K562 (cell line): ENCODE data around the gene MYH9. TPM values are rescaled to one million over a fixed set of nuclear protein-coding genes. Genes with fewer than 3 reads are reported as not detected.

ENCODE experiments used
- ATAC-seq: fragments of 200-7000 bp; cut with Tn5 transposase; 3 replicates; pipeline ENCODE4 v1.9.1; 2020; ENCODE audit warnings: moderate library complexity
- BruUV-seq: library from RNA; stranded (reverse); fragments of 400-500 nt; replicated peaks from 2 replicates; lab custom pipeline; 2021; lab: Mats Ljungman, UMichigan
- CTCF ChIA-PET: fragments of 300-600 bp; formaldehyde crosslinking; extraction: SDS; loops from one replicate; lab custom pipeline; 2021; ENCODE audit warnings: low intra/inter-chr PET ratio; lab: Yijun Ruan, JAX
- POLR2A ChIA-PET: fragments of 300-600, 350-650 bp; sonication (Branson Sonifier 250); formaldehyde crosslinking; extraction: SDS; loops from one replicate; lab custom pipeline; 2021; ENCODE audit warnings: antibody characterized with exemption, inconsistent platforms; lab: Yijun Ruan, JAX
- DNase-seq, 4 experiments: peaks; one replicate each; pipeline versions ENCODE4 v3.0.0 to v3.0.0-alpha.2; 2011 to 2018; ENCODE audit warnings: low spot score in 3 of 4, mixed read lengths in 3 of 4; ENCODE audit errors: extremely low read depth in 1 of 4
- FAIRE-seq: peaks from 2 replicates; lab custom pipeline; 2011; peaks lifted over from hg19 to GRCh38; lab: Jason Lieb, UNC
- H2AFZ ChIP-seq: 2 replicates; pipeline ENCODE4 v1.6.0; 2011; ENCODE audit warnings: low read depth, low read length, control low read depth, inconsistent platforms
- H3K27ac ChIP-seq: fragments of 200-600 bp; 3 replicates; pipeline ENCODE4 v1.8.0; 2011; ENCODE audit warnings: low read depth, mild to moderate bottlenecking, control low read depth, inconsistent platforms, low read length, moderate library complexity, mixed read lengths; ENCODE audit errors: extremely low read depth
- H3K27me3 ChIP-seq, 2 experiments: fragments of 300-600 bp in 1 of 2; 2 replicates in 1 of 2; 3 replicates in 1 of 2; pipeline versions ENCODE4 v1.6.0 to v1.8.0; 2011; ENCODE audit warnings: inconsistent platforms in 2 of 2, low read length in 2 of 2, mild to moderate bottlenecking in 1 of 2, mixed read lengths in 1 of 2, moderate library complexity in 1 of 2; ENCODE audit not compliant: control insufficient read depth in 2 of 2, insufficient read depth in 2 of 2
- H3K36me3 ChIP-seq: fragments of 300-600 bp; 3 replicates; pipeline ENCODE4 v1.8.0; 2011; ENCODE audit warnings: mild to moderate bottlenecking, low read length, inconsistent platforms; ENCODE audit not compliant: control insufficient read depth, insufficient read depth
- H3K4me1 ChIP-seq, 2 experiments: fragments of 200-600 bp in 1 of 2; replicated peaks in 1 of 2; 2 replicates in 1 of 2; 3 replicates in 1 of 2; pipeline versions ENCODE4 v1.5.1 to v1.8.0; 2011; ENCODE audit warnings: inconsistent platforms in 2 of 2, low read length in 2 of 2, mild to moderate bottlenecking in 1 of 2, mixed read lengths in 1 of 2, moderate library complexity in 1 of 2; ENCODE audit not compliant: control insufficient read depth in 2 of 2, insufficient read depth in 2 of 2
- H3K4me2 ChIP-seq: 2 replicates; pipeline ENCODE4 v1.6.1; 2011; ENCODE audit warnings: low read length, control low read depth, inconsistent platforms, mixed read lengths; ENCODE audit not compliant: insufficient read depth
- H3K4me3 ChIP-seq: fragments of 200-600 bp; sonication (generic), shearing (Covaris generic); 2 replicates; pipeline ENCODE4 v1.5.1; 2016; ENCODE audit warnings: control low read depth, inconsistent platforms
- H3K79me2 ChIP-seq: fragments of 200-600 bp; 3 replicates; pipeline ENCODE4 v1.8.0; 2011; ENCODE audit warnings: low read length, inconsistent platforms; ENCODE audit not compliant: control insufficient read depth, insufficient read depth
- H3K9ac ChIP-seq, 2 experiments: 2 replicates each; pipeline versions ENCODE4 v1.6.0 to v1.6.1; 2011; ENCODE audit warnings: low read depth in 2 of 2, low read length in 2 of 2, control low read depth in 1 of 2, inconsistent platforms in 1 of 2, mild to moderate bottlenecking in 1 of 2, mixed read lengths in 1 of 2; ENCODE audit not compliant: insufficient read depth in 1 of 2
- H3K9me1 ChIP-seq: one replicate; pipeline ENCODE4 v1.6.0; 2011; ENCODE audit warnings: inconsistent platforms, mild to moderate bottlenecking, low read length, moderate library complexity; ENCODE audit not compliant: control insufficient read depth, insufficient read depth
- H3K9me3 ChIP-seq: replicated peaks from 2 replicates; pipeline ENCODE4 v1.5.1; 2011; ENCODE audit warnings: low read depth, low read length, inconsistent platforms; ENCODE audit not compliant: control insufficient read depth, insufficient read depth
- H4K20me1 ChIP-seq: replicated peaks from 2 replicates; pipeline ENCODE4 v1.6.1; 2011; ENCODE audit warnings: low read length, inconsistent platforms, mixed read lengths; ENCODE audit not compliant: control insufficient read depth, insufficient read depth
- NFE2 ChIP-seq: IDR thresholded peaks from 2 replicates; pipeline ENCODE4 v1.6.1; 2014; ENCODE audit warnings: antibody characterized with exemption, low read depth
- SMAD2 ChIP-seq: fragments of 150-350 bp; IDR thresholded peaks from 2 replicates; pipeline ENCODE4 v1.6.1; 2014; ENCODE audit warnings: low read depth, mild to moderate bottlenecking, low read length
- WGBS: fragments of 100-300 bp; shearing (Covaris generic); methylation state at CpG from one replicate; pipeline ENCODE4 v1.1.6; 2016; ENCODE audit warnings: low coverage, mixed read lengths; ENCODE audit not compliant: insufficient coverage; ENCODE audit errors: missing lambda C conversion rate; 5-methylcytosine and 5-hydroxymethylcytosine counted together
- in situ Hi-C: fragments of 300-500 bp; cut with MboI; formaldehyde crosslinking; loops from 4 replicates; pipeline ENCODE4 v1.15.0; 2018; ENCODE audit warnings: inconsistent platforms, mixed read lengths
- intact Hi-C: fragments of 100-400 bp; cut with micrococcal nuclease; formaldehyde crosslinking; loops from 2 replicates; pipeline ENCODE4 v1.14.2; 2022
- polyA plus RNA-seq, 8 experiments: library from polyadenylated mRNA; depleted of rRNA in 4 of 8; stranded (reverse) in 5 of 8; unstranded in 3 of 8; fragments of >200 nt; fragmentation: Nextera tagmentation in 2 of 8; fragmentation: Illumina TruSeq in 1 of 8; extraction: Ambion mirVana in 2 of 8; extraction: Trizol in 1 of 8; gene quantifications; 2 replicates each; pipeline versions ENCODE4 v1.2.1 to v1.2.3, GENCODE V29; 2011 to 2014; ENCODE audit warnings: inconsistent platforms in 1 of 8, missing spikeins in 1 of 8
- total RNA-seq, 7 experiments: library from RNA; depleted of rRNA in 6 of 7; stranded (reverse); fragments of >200 nt in 6 of 7; fragmentation: Illumina TruSeq in 2 of 7; extraction: Trizol in 2 of 7; gene quantifications; 2 replicates each; pipeline versions ENCODE4 v1.2.1 to v1.2.3, GENCODE V29; 2011 to 2021; ENCODE audit warnings: low replicate concordance in 1 of 7
- TF ChIP-seq, protein P1 (sequence below): IDR thresholded peaks from 2 replicates; pipeline ENCODE4 v1.6.1; 2011; ENCODE audit warnings: borderline replicate concordance, low read depth, mild to moderate bottlenecking, moderate library complexity, low read length; ENCODE audit not compliant: insufficient read depth, poor library complexity, severe bottlenecking

Gene MYH9
- total and polyA plus RNA-seq, 9 of the 15 experiments (the other 6 are each of a cell fraction or from before 2014, with no cell fraction given), result 0.71 to 111 (median 24.6) TPM

GRCh38 chr22:36405671-36406538, 18.1 kb upstream of the MYH9 start:
- Histone ChIP-seq H3K9me1 (no peaks in the 10 kb centered on the region), H3K9ac (no peak overlapping the region; a peak in 1 of 4 replicates), H3K79me2 (no peaks in the 10 kb centered on the region), H3K36me3 (no peaks in the 10 kb centered on the region), H3K9me3 (no peaks in the 10 kb centered on the region), H4K20me1 (no peaks in the 10 kb centered on the region), H3K4me1 (peaks cover 0 to 10% of the 10 kb centered on the region in 2 experiments; a peak in 2 of 5 replicates), H3K4me3 (no peak overlapping the region), H3K27me3 (no peaks in the 10 kb centered on the region), H3K4me2 (no peak overlapping the region), H2AFZ (no peak overlapping the region), H3K27ac (no peak overlapping the region)
- intact Hi-C loops, result no loop called here
- no peak for TF ChIP-seq SMAD2
- TF ChIP-seq, protein P1, sequence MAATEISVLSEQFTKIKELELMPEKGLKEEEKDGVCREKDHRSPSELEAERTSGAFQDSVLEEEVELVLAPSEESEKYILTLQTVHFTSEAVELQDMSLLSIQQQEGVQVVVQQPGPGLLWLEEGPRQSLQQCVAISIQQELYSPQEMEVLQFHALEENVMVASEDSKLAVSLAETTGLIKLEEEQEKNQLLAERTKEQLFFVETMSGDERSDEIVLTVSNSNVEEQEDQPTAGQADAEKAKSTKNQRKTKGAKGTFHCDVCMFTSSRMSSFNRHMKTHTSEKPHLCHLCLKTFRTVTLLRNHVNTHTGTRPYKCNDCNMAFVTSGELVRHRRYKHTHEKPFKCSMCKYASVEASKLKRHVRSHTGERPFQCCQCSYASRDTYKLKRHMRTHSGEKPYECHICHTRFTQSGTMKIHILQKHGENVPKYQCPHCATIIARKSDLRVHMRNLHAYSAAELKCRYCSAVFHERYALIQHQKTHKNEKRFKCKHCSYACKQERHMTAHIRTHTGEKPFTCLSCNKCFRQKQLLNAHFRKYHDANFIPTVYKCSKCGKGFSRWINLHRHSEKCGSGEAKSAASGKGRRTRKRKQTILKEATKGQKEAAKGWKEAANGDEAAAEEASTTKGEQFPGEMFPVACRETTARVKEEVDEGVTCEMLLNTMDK, result no peak
- 0 out of 2 replicates have a peak, but pooled peaks have one; percentile 7 for TF ChIP-seq NFE2
- POLR2A ChIA-PET, result no interaction called here
- in situ Hi-C loops, result no loop called here
- DNase-seq (no peak), ATAC-seq (no peak), FAIRE-seq (no peak)
- CTCF ChIA-PET, result no interaction called here
- WGBS, result 9% methylated on average over 5 of the region's 9 CpGs
- BruUV-seq, result no TSS peak
